GM12878 (cell line): Measurements from ENCODE around the gene VWA3A.

ENCODE experiments used
- E2F4 ChIP-seq: IDR thresholded peaks from 2 replicates; pipeline ENCODE4 v1.6.1; 2012; ENCODE audit warnings: low read depth, low read length, improper control_type of control experiment
- FOXK2 ChIP-seq: fragments of 450-650 bp; IDR thresholded peaks from 2 replicates; pipeline ENCODE4 v1.6.1; 2017; ENCODE audit warnings: mild to moderate bottlenecking, moderate library complexity
- POLR2AphosphoS2 ChIP-seq: IDR thresholded peaks from 2 replicates; pipeline ENCODE4 v1.6.1; 2011; ENCODE audit warnings: low read depth, mild to moderate bottlenecking, low read length, improper control_type of control experiment, moderate library complexity
- RFX5 ChIP-seq: IDR thresholded peaks from 2 replicates; pipeline ENCODE4 v1.6.1; 2011; ENCODE audit warnings: low read depth, low read length, improper control_type of control experiment
- SMAD1 ChIP-seq: fragments of 450-650 bp; IDR thresholded peaks from 2 replicates; pipeline ENCODE4 v1.6.1; 2018; ENCODE audit warnings: mild to moderate bottlenecking, low read depth; ENCODE audit not compliant: partially characterized antibody
- ZNF274 ChIP-seq: IDR thresholded peaks from one replicate; pipeline ENCODE4 v1.8.0; 2011; ENCODE audit not compliant: insufficient read length, insufficient read depth

GRCh38 chr16:22130528-22130927 is 38.2 kb downstream of the VWA3A start:
- TF ChIP-seq ZNF274 = no peak
- no peak for TF ChIP-seq RFX5
- TF ChIP-seq SMAD1 = no peak
- no peak for TF ChIP-seq FOXK2
- no peak for TF ChIP-seq POLR2AphosphoS2
- no peak for TF ChIP-seq E2F4
